Diencephalon (tissue), 1 donor: ENCODE measurements around the gene DCP1A. TPM values are rescaled to one million over a fixed set of nuclear protein-coding genes. Genes with fewer than 3 reads are reported as not detected.

ENCODE experiments used
- small RNA-seq: library from RNA; depleted of rRNA; stranded (forward); fragments of <200 nt; gene quantifications from one replicate; pipeline ENCODE3, GENCODE V24; 2014
- total RNA-seq: library from RNA; depleted of rRNA; stranded (reverse); fragments of >200 nt; gene quantifications from one replicate; pipeline ENCODE4 v1.2.3, GENCODE V29; 2014

The DCP1A gene
- 13.1 TPM for total RNA-seq

GRCh38 chr3:53347261-53348064 lies at the start of gene DCP1A:
Gene DCP1A, minus strand, starts transcription at chr3:53347543. Its CDS starts 26 bp downstream, at chr3:53347517.

GRCh38 chr3:53255775-53256703 lies 91.3 kb downstream of the DCP1A start, which contains the start of gene TKT:
Gene TKT, minus strand, starts transcription at chr3:53256022. Its CDS starts 80 bp downstream, at chr3:53255942.

Small RNAs within 50 kb of the gene (small RNA-seq; reads per million reads assigned to genes)
- gene RF00019 = not detected
- not detected for gene RF00212
- not detected for gene RF00568

Other genes starting within 250 kb of the DCP1A start
- 11.3 TPM for gene RFT1, start 217.1 kb downstream of the DCP1A start, total RNA-seq
- 5.8 TPM for gene PRKCD, start 186.3 kb downstream of the DCP1A start, total RNA-seq
- 119 TPM for gene TKT, start 91.5 kb downstream of the DCP1A start, total RNA-seq
- 30.9 TPM for gene CACNA1D, start 147.1 kb upstream of the DCP1A start, total RNA-seq